SK-N-MC (cell line): ENCODE data around the gene GNAQ.

Source experiments
- EZH2 ChIP-seq: fragments of 200-600 bp; sonication (generic); IDR thresholded peaks from one replicate; pipeline ENCODE4 v1.6.1; 2017; ENCODE audit warnings: antibody characterized with exemption
- FOXP2 ChIP-seq: optimal IDR thresholded peaks from 2 replicates; pipeline ENCODE3; 2011; ENCODE audit warnings: mild to moderate bottlenecking, moderate library complexity; ENCODE audit not compliant: insufficient read depth; ENCODE audit errors: extremely low read length, control extremely low read depth
- POLR2AphosphoS5 ChIP-seq: IDR thresholded peaks from 2 replicates; pipeline ENCODE4 v1.6.1; 2012; ENCODE audit warnings: mild to moderate bottlenecking, low read depth, low read length, borderline replicate concordance

GRCh38 chr9:77848897-77849296 is 182.7 kb downstream of the GNAQ start:
- no peak for TF ChIP-seq POLR2AphosphoS5
- TF ChIP-seq EZH2: no peak
- TF ChIP-seq FOXP2: no peak
